Activated CD8-positive, alpha-beta memory T cell treated with anti-CD3 and anti-CD28 coated beads for 36 hours (primary cell): Measurements from ENCODE around the gene RETNLB. TPM values are rescaled to one million over a fixed set of nuclear protein-coding genes. Genes with fewer than 3 reads are reported as not detected.

ENCODE experiments used
- CTCF ChIA-PET: fragments of 350-600 bp; sonication (Branson Sonifier 250); formaldehyde crosslinking; loops from one replicate; lab custom pipeline; 2021; ENCODE audit warnings: antibody characterized with exemption; lab: Charles Lee
- POLR2A ChIA-PET: fragments of 350-600 bp; sonication (Branson Sonifier 250); formaldehyde crosslinking; loops from one replicate; lab custom pipeline; 2021; ENCODE audit warnings: antibody characterized with exemption; lab: Charles Lee
- total RNA-seq, 2 experiments: library from RNA; stranded (reverse); gene quantifications; one replicate each; pipeline ENCODE4 v1.2.3, GENCODE V29; 2021

Gene RETNLB
- total RNA-seq, result not detected

GRCh38 chr3:108757404-108757982 lies at the start of gene RETNLB:
Gene RETNLB (minus strand): TSS chr3:108757410. CDS start chr3:108757185, 225 bp downstream.
- CTCF ChIA-PET, result no interaction called here
- POLR2A ChIA-PET, result no interaction called here

- POLR2A ChIA-PET, result interaction anchor here (0.6 kb wide), 1 partner anchor 217 kb away, joined by 3 read pairs; the partner anchor contains the start of genes CIP2A and DZIP3
Observed at GRCh38 chr3:108806316-108806715, 49.1 kb upstream of the RETNLB start.

GRCh38 chr3:108804966-108805365 lies 47.8 kb upstream of the RETNLB start:
- CTCF ChIA-PET, result no interaction called here
- POLR2A ChIA-PET, result no interaction called here

More at GRCh38 chr3:108806316-108806715, 49.1 kb upstream of the RETNLB start:
- CTCF ChIA-PET, result interaction anchor here (0.6 kb wide), 1 partner anchor 14 kb away, joined by 3 read pairs; no protein-coding TSS in a partner anchor

GRCh38 chr3:108804437-108804836 lies 47.2 kb upstream of the RETNLB start:
- CTCF ChIA-PET, result no interaction called here
- POLR2A ChIA-PET, result no interaction called here

GRCh38 chr3:108791473-108791872 lies 34.3 kb upstream of the RETNLB start:
- CTCF ChIA-PET, result no interaction called here
- POLR2A ChIA-PET, result no interaction called here

GRCh38 chr3:108780235-108780634 lies 23.0 kb upstream of the RETNLB start:
- POLR2A ChIA-PET, result no interaction called here
- CTCF ChIA-PET, result no interaction called here

- ChIA-PET POLR2A (no interaction called here), CTCF (no interaction called here)
Observed at GRCh38 chr3:108779496-108779895, 22.3 kb upstream of the RETNLB start.

- POLR2A ChIA-PET, result no interaction called here
- CTCF ChIA-PET, result no interaction called here
Observed at GRCh38 chr3:108775649-108776048, 18.4 kb upstream of the RETNLB start.

GRCh38 chr3:108767253-108767652 lies 10.0 kb upstream of the RETNLB start:
- ChIA-PET POLR2A (no interaction called here), CTCF (no interaction called here)

GRCh38 chr3:108755686-108756085 lies 1.5 kb downstream of the RETNLB start:
- ChIA-PET CTCF (no interaction called here), POLR2A (no interaction called here)

GRCh38 chr3:108744762-108745161 lies 12.4 kb downstream of the RETNLB start:
- CTCF ChIA-PET, result no interaction called here
- POLR2A ChIA-PET, result no interaction called here

- POLR2A ChIA-PET, result no interaction called here
Observed at GRCh38 chr3:108742929-108743328, 14.3 kb downstream of the RETNLB start.

GRCh38 chr3:108736821-108737220 lies 20.4 kb downstream of the RETNLB start:
- POLR2A ChIA-PET, result no interaction called here
- CTCF ChIA-PET, result no interaction called here

More at GRCh38 chr3:108742929-108743328, 14.3 kb downstream of the RETNLB start:
- CTCF ChIA-PET, result no interaction called here

GRCh38 chr3:108728934-108729333 lies 28.3 kb downstream of the RETNLB start:
- ChIA-PET CTCF (interaction anchor here (0.6 to 1.1 kb wide), 2 partner anchors 8 to 14 kb away, joined by 3 read pairs; no protein-coding TSS in a partner anchor), POLR2A (no interaction called here)

- ChIA-PET CTCF (interaction anchor here (0.6 kb wide), 1 partner anchor 13 kb away, joined by 3 read pairs; no protein-coding TSS in a partner anchor), POLR2A (interaction anchor here (0.6 kb wide), 1 partner anchor 49 kb away, joined by 5 read pairs; no protein-coding TSS in a partner anchor)
Observed at GRCh38 chr3:108728105-108728504, 29.1 kb downstream of the RETNLB start.

GRCh38 chr3:108724101-108724500 lies 33.1 kb downstream of the RETNLB start:
- ChIA-PET POLR2A (no interaction called here), CTCF (no interaction called here)

GRCh38 chr3:108722724-108723123 lies 34.5 kb downstream of the RETNLB start:
- POLR2A ChIA-PET, result no interaction called here
- CTCF ChIA-PET, result no interaction called here

GRCh38 chr3:108719178-108719806 lies 37.9 kb downstream of the RETNLB start:
- POLR2A ChIA-PET, result no interaction called here
- CTCF ChIA-PET, result interaction anchor here (1.3 kb wide), 1 partner anchor 196 kb away, joined by 6 read pairs; no protein-coding TSS in a partner anchor

GRCh38 chr3:108718454-108718853 lies 38.8 kb downstream of the RETNLB start:
- CTCF ChIA-PET, result interaction anchor here (1.3 kb wide), 1 partner anchor 197 kb away, joined by 6 read pairs; no protein-coding TSS in a partner anchor
- POLR2A ChIA-PET, result no interaction called here

GRCh38 chr3:108713816-108714215 lies 43.4 kb downstream of the RETNLB start:
- ChIA-PET POLR2A (no interaction called here), CTCF (no interaction called here)
